SK-N-SH (cell line): ENCODE measurements around the gene KRT80. TPM values are rescaled to one million over a fixed set of nuclear protein-coding genes. Genes with fewer than 3 reads are reported as not detected.

Source experiments
- CTCF ChIA-PET: fragments of 300-600, 350-600 bp; formaldehyde crosslinking; extraction: SDS; loops from one replicate; lab custom pipeline; 2021; lab: Yijun Ruan, JAX
- POLR2A ChIA-PET: fragments of 350-600 bp; sonication (Branson Sonifier 250); formaldehyde crosslinking; extraction: SDS; loops from one replicate; lab custom pipeline; 2020; ENCODE audit warnings: antibody characterized with exemption, inconsistent platforms; lab: Yijun Ruan, JAX
- DNase-seq: peaks from one replicate; pipeline ENCODE4 v3.0.0; 2012
- H2AFZ ChIP-seq: fragments of 200-600 bp; sonication (generic); 2 replicates; pipeline ENCODE4 v1.8.1; 2016; ENCODE audit warnings: antibody characterized with exemption, mild to moderate bottlenecking, low read depth
- H3F3A ChIP-seq: fragments of 200-600 bp; sonication (generic); replicated peaks from 2 replicates; pipeline ENCODE3; 2016; ENCODE audit warnings: antibody characterized with exemption, mild to moderate bottlenecking; ENCODE audit not compliant: insufficient read depth
- H3K27ac ChIP-seq, 2 experiments: fragments of 200-500 bp in 1 of 2; fragments of 200-600 bp in 1 of 2; sonication (Bioruptor generic) in 1 of 2; sonication (generic), shearing (Covaris generic) in 1 of 2; 2 replicates each; pipeline versions ENCODE4 v1.5.1 to v1.6.1; 2014 to 2016; ENCODE audit warnings: low read depth in 2 of 2, inconsistent platforms in 1 of 2, low read length in 1 of 2, mild to moderate bottlenecking in 1 of 2, mixed read lengths in 1 of 2
- H3K27me3 ChIP-seq: fragments of 200-600 bp; sonication (generic), shearing (Covaris generic); 2 replicates; pipeline ENCODE4 v1.6.1; 2016; ENCODE audit warnings: mixed run types; ENCODE audit not compliant: insufficient read depth
- H3K36me3 ChIP-seq, 2 experiments: fragments of 200-500 bp in 1 of 2; fragments of 200-600 bp in 1 of 2; sonication (Bioruptor generic) in 1 of 2; sonication (generic) in 1 of 2; replicated peaks in 1 of 2; 2 replicates each; pipeline versions ENCODE3 to v1.5.1; 2014 to 2016; ENCODE audit warnings: low read length in 1 of 2, mild to moderate bottlenecking in 1 of 2; ENCODE audit not compliant: insufficient read depth in 2 of 2, control insufficient read depth in 1 of 2
- H3K4me1 ChIP-seq, 2 experiments: fragments of 200-500 bp in 1 of 2; fragments of 200-600 bp in 1 of 2; sonication (Bioruptor generic) in 1 of 2; sonication (generic), shearing (Covaris generic) in 1 of 2; 2 replicates each; pipeline versions ENCODE4 v1.5.1 to v1.6.1; 2014 to 2016; ENCODE audit warnings: low read depth in 1 of 2, low read length in 1 of 2, mixed run types in 1 of 2; ENCODE audit not compliant: insufficient read depth in 2 of 2, control insufficient read depth in 1 of 2
- H3K4me2 ChIP-seq: fragments of 200-600 bp; sonication (generic), shearing (Covaris generic); 2 replicates; pipeline ENCODE4 v1.6.1; 2017; ENCODE audit warnings: mixed run types
- H3K4me3 ChIP-seq, 2 experiments: fragments of 200-500 bp in 1 of 2; fragments of 200-600 bp in 1 of 2; sonication (Bioruptor generic) in 1 of 2; sonication (generic), shearing (Covaris generic) in 1 of 2; 2 replicates each; pipeline versions ENCODE4 v1.5.1 to v1.8.1; 2014 to 2016; ENCODE audit warnings: low read depth in 2 of 2, inconsistent platforms in 1 of 2, low read length in 1 of 2, mild to moderate bottlenecking in 1 of 2, mixed read lengths in 1 of 2, moderate library complexity in 1 of 2
- H3K79me2 ChIP-seq: fragments of 200-600 bp; sonication (generic); 2 replicates; pipeline ENCODE4 v1.8.1; 2017; ENCODE audit warnings: mild to moderate bottlenecking; ENCODE audit not compliant: insufficient read depth
- H3K9ac ChIP-seq: fragments of 200-600 bp; sonication (generic); 2 replicates; pipeline ENCODE4 v1.6.1; 2017; ENCODE audit warnings: mixed run types
- H3K9me2 ChIP-seq: fragments of 200-600 bp; sonication (generic); 2 replicates; pipeline ENCODE4 v1.6.1; 2017; ENCODE audit warnings: mixed run types
- H3K9me3 ChIP-seq: fragments of 200-600 bp; sonication (generic); 2 replicates; pipeline ENCODE4 v1.6.1; 2017; ENCODE audit warnings: mixed run types, mild to moderate bottlenecking, moderate library complexity
- H4K20me1 ChIP-seq: fragments of 200-600 bp; sonication (generic); 2 replicates; pipeline ENCODE4 v1.6.1; 2017; ENCODE audit warnings: mild to moderate bottlenecking, mixed run types; ENCODE audit not compliant: insufficient read depth
- CHD2 ChIP-seq: fragments of 150-350 bp; IDR thresholded peaks from 2 replicates; pipeline ENCODE4 v1.6.1; 2018; ENCODE audit warnings: low read length; ENCODE audit not compliant: partially characterized antibody
- ELF1 ChIP-seq: IDR thresholded peaks from 2 replicates; pipeline ENCODE4 v1.4.0; 2012
- FOSL2 ChIP-seq: IDR thresholded peaks from 2 replicates; pipeline ENCODE4 v1.4.0; 2012; ENCODE audit warnings: low read depth, mild to moderate bottlenecking, moderate library complexity, borderline replicate concordance
- FOXJ3 ChIP-seq: sonication (generic); formaldehyde crosslinking; IDR thresholded peaks from 2 replicates; pipeline ENCODE4 v1.5.1; 2020; ENCODE audit warnings: mild to moderate bottlenecking, missing genetic modification reagents
- FOXM1 ChIP-seq: IDR thresholded peaks from 2 replicates; pipeline ENCODE4 v1.4.0; 2012; ENCODE audit warnings: low read depth, mild to moderate bottlenecking
- GATA2 ChIP-seq: sonication (generic); formaldehyde crosslinking; IDR thresholded peaks from 2 replicates; pipeline ENCODE4 v1.5.0; 2020; ENCODE audit warnings: mild to moderate bottlenecking, missing genetic modification reagents
- JUND ChIP-seq: IDR thresholded peaks from 2 replicates; pipeline ENCODE4 v1.4.0; 2012
- MEF2A ChIP-seq: IDR thresholded peaks from 2 replicates; pipeline ENCODE4 v1.4.0; 2012; ENCODE audit warnings: low read depth, borderline replicate concordance
- NFIC ChIP-seq: IDR thresholded peaks from 2 replicates; pipeline ENCODE4 v1.4.0; 2012; ENCODE audit warnings: borderline replicate concordance
- NRF1 ChIP-seq: IDR thresholded peaks from 2 replicates; pipeline ENCODE4 v1.6.1; 2012; ENCODE audit warnings: low read depth, mild to moderate bottlenecking, low read length
- POLR2AphosphoS5 ChIP-seq: IDR thresholded peaks from 2 replicates; pipeline ENCODE4 v1.6.1; 2012; ENCODE audit warnings: low read depth, low read length
- RAD21 ChIP-seq: IDR thresholded peaks from 2 replicates; pipeline ENCODE4 v1.6.1; 2012; ENCODE audit warnings: mild to moderate bottlenecking, low read length
- RFX5 ChIP-seq: IDR thresholded peaks from 2 replicates; pipeline ENCODE4 v1.6.1; 2012; ENCODE audit warnings: mild to moderate bottlenecking, improper control_type of control experiment, low read length
- RXRA ChIP-seq: IDR thresholded peaks from 2 replicates; pipeline ENCODE4 v1.4.0; 2012; ENCODE audit warnings: low read depth, mild to moderate bottlenecking, borderline replicate concordance
- SMC3 ChIP-seq: IDR thresholded peaks from 2 replicates; pipeline ENCODE4 v1.6.1; 2012; ENCODE audit warnings: low read depth, low read length, improper control_type of control experiment
- TAF1 ChIP-seq: IDR thresholded peaks from 2 replicates; pipeline ENCODE4 v1.6.1; 2012; ENCODE audit warnings: low read depth, mild to moderate bottlenecking, low read length, moderate library complexity, borderline replicate concordance
- TCF12 ChIP-seq: IDR thresholded peaks from 2 replicates; pipeline ENCODE4 v1.4.0; 2012
- TEAD4 ChIP-seq: IDR thresholded peaks from 2 replicates; pipeline ENCODE4 v1.4.0; 2012; ENCODE audit warnings: mild to moderate bottlenecking, borderline replicate concordance; ENCODE audit not compliant: insufficient read depth
- WGBS: methylation state at CpG from one replicate; pipeline ENCODE4 v1.1.6; 2017; ENCODE audit warnings: low lambda C conversion rate; 5-methylcytosine and 5-hydroxymethylcytosine counted together
- polyA plus RNA-seq, 3 experiments: library from polyadenylated mRNA; depleted of rRNA; stranded (reverse); fragments of >200 nt; gene quantifications; 2 replicates each; pipeline ENCODE4 v1.2.3, GENCODE V29; 2012
- TF ChIP-seq, protein P1 (sequence below): IDR thresholded peaks from 2 replicates; pipeline ENCODE4 v1.4.0; 2012; ENCODE audit warnings: low read depth
- TF ChIP-seq, protein P2 (sequence below): IDR thresholded peaks from 2 replicates; pipeline ENCODE4; 2012
- TF ChIP-seq, protein P3 (sequence below): IDR thresholded peaks from 2 replicates; pipeline ENCODE4 v1.4.0; 2012; ENCODE audit warnings: low read depth, borderline replicate concordance

The KRT80 gene
- polyA plus RNA-seq, 1 of the 3 experiments (the other 2 are of a cell fraction), result 14.9 TPM

DNA sequence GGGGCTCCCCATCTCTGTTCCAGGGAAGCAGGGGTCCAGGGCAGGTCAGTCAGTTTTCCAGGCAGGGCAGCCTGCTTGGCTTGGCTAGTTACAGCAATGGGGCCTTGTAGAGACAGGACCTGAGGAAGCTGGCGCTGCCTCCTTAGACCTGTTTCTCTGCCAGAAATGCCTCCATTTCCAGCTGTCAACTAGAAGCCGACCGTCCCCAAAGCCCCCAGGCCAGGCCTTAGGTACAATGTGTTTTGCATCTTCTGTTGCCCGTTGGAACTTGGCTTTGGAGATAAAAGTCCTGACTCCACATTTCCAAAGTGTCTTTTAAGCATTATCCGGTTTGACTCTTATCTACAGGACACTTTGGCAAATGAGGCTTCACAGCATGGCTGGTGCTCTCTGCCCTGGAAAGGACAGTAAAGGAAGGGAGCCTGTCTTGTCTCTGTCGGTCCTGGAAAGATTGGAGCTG, 42.6 kb downstream of the KRT80 start:
- peak overlapping the region; percentile 63 for H2AFZ ChIP-seq
- WGBS, result 56% methylated on average over 6 of the region's 6 CpGs
- ChIA-PET POLR2A (no interaction called here), CTCF (interaction anchor here (0.6 to 4.7 kb wide), 15 partner anchors 8 to 832 kb away, joined by 3 to 25 read pairs (median 4); no protein-coding TSS in a partner anchor)
- TF ChIP-seq FOSL2, result no peak
- TF ChIP-seq NFIC, result no peak
- TF ChIP-seq NRF1, result no peak
- no peak for TF ChIP-seq TCF12
- TF ChIP-seq POLR2AphosphoS5, result no peak
- TF ChIP-seq, protein P1, sequence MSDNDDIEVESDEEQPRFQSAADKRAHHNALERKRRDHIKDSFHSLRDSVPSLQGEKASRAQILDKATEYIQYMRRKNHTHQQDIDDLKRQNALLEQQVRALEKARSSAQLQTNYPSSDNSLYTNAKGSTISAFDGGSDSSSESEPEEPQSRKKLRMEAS, result no peak
- no peak for TF ChIP-seq RXRA
- H3K4me2 ChIP-seq, result no peak overlapping the region
- H3F3A ChIP-seq, result peaks cover 16% of the 10 kb centered on the region
- H4K20me1 ChIP-seq, result no peaks in the 10 kb centered on the region
- H3K9me3 ChIP-seq, result no peaks in the 10 kb centered on the region
- H3K27me3 ChIP-seq, result no peaks in the 10 kb centered on the region
- peak overlapping the region; percentile 93; the same call in 1 of the 2 replicates for H3K9ac ChIP-seq
- H3K4me1 ChIP-seq, result peaks cover 14 to 36% of the 10 kb centered on the region in 2 experiments; a peak in 3 of 4 replicates
- no peaks in the 10 kb centered on the region for H3K9me2 ChIP-seq
- no peaks in the 10 kb centered on the region for H3K36me3 ChIP-seq
- peaks cover 15% of the 10 kb centered on the region; the same call in 1 of the 2 replicates for H3K79me2 ChIP-seq
- H3K27ac ChIP-seq, result peak overlapping the region; percentile 34 to 91
- no peak for DNase-seq
- H3K4me3 ChIP-seq, result no peak overlapping the region

DNA sequence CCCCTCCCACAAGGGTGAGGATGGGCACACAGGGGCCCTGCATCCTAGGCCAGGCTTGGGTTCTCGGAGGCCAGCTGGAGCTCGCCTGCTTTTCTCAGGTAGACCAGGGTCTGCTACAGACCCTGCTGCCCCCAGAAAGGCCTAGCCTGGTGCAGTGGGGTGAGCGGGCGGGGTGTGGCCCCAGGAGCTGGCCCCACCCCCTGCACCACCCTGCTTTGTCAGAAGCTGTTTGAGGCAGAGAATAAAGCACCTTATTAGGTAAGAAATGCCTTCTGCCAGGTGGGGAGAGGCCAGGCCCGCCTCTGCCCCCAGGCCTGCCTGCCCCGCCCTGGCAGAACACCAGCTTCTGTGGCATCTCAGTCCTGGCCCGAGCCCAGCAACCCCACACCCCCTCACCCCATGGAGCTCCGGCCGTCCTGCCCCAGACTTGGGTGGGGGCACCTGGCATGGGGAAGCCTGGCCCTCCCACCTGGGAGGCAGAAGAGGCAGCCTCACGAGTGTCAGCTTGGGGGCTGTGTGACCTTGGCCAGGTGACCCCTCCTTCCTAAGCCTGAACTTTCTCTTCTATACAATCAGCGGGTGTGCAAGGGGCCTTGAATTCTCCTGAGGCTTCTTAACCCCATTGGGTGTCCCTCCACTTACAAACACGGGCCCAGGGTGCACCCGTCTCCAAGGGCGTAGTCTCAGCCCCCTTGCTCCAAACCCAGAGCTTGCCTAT, 43.2 kb downstream of the KRT80 start:
- POLR2A ChIA-PET, result no interaction called here
- CTCF ChIA-PET, result interaction anchor here (0.7 to 4.7 kb wide), 17 partner anchors 8 to 832 kb away, joined by 3 to 25 read pairs (median 4); no protein-coding TSS in a partner anchor
- TF ChIP-seq MEF2A (no peak), ELF1 (no peak), FOXM1 (no peak), TEAD4 (no peak), RAD21 (no peak), NRF1 (no peak), TAF1 (no peak), FOXJ3 (CRISPR knock-in tag) (no peak), TCF12 (no peak), CHD2 (no peak), SMC3 (no peak), RFX5 (no peak), GATA2 (CRISPR knock-in tag) (no peak), FOSL2 (no peak), JUND (no peak)
- TF ChIP-seq, protein P2, sequence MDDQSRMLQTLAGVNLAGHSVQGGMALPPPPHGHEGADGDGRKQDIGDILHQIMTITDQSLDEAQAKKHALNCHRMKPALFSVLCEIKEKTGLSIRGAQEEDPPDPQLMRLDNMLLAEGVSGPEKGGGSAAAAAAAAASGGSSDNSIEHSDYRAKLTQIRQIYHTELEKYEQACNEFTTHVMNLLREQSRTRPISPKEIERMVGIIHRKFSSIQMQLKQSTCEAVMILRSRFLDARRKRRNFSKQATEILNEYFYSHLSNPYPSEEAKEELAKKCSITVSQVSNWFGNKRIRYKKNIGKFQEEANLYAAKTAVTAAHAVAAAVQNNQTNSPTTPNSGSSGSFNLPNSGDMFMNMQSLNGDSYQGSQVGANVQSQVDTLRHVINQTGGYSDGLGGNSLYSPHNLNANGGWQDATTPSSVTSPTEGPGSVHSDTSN, result no peak
- TF ChIP-seq, protein P3, sequence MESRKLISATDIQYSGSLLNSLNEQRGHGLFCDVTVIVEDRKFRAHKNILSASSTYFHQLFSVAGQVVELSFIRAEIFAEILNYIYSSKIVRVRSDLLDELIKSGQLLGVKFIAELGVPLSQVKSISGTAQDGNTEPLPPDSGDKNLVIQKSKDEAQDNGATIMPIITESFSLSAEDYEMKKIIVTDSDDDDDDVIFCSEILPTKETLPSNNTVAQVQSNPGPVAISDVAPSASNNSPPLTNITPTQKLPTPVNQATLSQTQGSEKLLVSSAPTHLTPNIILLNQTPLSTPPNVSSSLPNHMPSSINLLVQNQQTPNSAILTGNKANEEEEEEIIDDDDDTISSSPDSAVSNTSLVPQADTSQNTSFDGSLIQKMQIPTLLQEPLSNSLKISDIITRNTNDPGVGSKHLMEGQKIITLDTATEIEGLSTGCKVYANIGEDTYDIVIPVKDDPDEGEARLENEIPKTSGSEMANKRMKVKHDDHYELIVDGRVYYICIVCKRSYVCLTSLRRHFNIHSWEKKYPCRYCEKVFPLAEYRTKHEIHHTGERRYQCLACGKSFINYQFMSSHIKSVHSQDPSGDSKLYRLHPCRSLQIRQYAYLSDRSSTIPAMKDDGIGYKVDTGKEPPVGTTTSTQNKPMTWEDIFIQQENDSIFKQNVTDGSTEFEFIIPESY, result no peak

More for the DNA sequence above, 43.2 kb downstream of the KRT80 start:
- H3K27me3 ChIP-seq, result no peaks in the 10 kb centered on the region
- H4K20me1 ChIP-seq, result no peaks in the 10 kb centered on the region
- no peak overlapping the region for H2AFZ ChIP-seq
- H3K4me2 ChIP-seq, result peak overlapping the region; percentile 69; the same call in 1 of the 2 replicates
- no peaks in the 10 kb centered on the region for H3K36me3 ChIP-seq
- no peaks in the 10 kb centered on the region for H3K9me2 ChIP-seq
- peaks cover 14 to 36% of the 10 kb centered on the region in 2 experiments; a peak in 3 of 4 replicates for H3K4me1 ChIP-seq
- peaks cover 15% of the 10 kb centered on the region; the same call in 1 of the 2 replicates for H3K79me2 ChIP-seq
- H3K27ac ChIP-seq, result peak overlapping the region; percentile 34 to 91
- no peak overlapping the region for H3K4me3 ChIP-seq
- DNase-seq, result no peak
- H3K9ac ChIP-seq, result peak overlapping the region; percentile 93
- 78% methylated on average over 7 of the region's 14 CpGs for WGBS
- peaks cover 18% of the 10 kb centered on the region for H3F3A ChIP-seq
- H3K9me3 ChIP-seq, result no peaks in the 10 kb centered on the region
